ENCODE measurements around the gene MBOAT7.

DNA sequence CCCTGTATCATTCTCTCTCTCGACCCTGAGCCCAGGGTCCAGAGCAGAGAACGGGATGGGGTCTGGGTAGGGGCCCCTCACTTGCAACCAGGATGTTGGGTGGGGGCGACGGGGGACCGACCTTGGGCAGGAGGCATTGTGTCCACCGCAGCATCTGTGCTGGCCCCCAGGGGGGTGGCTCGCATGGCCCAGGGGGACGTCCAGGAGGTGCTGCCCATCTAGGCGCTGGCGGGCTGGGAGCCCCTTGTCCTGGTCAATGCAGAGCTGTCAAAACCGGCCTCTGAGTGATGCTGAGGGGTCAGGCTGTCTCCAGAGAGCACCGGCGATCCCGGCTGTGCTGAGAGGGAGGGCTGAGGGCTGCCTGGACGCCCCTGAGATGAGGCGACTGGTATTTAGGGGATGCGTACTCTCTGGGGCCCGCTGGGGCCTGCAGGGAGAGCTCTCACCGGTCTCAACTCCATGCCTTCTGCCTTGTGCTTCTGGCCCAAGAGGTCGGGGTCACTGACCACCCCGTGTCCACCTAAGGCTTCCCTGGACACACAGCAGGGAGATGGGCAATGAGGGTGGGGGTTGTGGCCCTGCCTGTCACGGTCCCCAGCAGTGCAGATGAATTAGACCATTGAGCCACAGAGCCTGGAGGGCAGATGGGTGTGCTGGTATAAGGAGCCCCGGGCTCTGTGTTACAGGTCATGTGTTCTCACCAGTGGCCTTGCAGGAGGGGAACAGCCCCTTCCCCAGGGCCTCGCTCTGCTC lies 19.9 kb upstream of the MBOAT7 start:
- TF ChIP-seq, protein P1, sequence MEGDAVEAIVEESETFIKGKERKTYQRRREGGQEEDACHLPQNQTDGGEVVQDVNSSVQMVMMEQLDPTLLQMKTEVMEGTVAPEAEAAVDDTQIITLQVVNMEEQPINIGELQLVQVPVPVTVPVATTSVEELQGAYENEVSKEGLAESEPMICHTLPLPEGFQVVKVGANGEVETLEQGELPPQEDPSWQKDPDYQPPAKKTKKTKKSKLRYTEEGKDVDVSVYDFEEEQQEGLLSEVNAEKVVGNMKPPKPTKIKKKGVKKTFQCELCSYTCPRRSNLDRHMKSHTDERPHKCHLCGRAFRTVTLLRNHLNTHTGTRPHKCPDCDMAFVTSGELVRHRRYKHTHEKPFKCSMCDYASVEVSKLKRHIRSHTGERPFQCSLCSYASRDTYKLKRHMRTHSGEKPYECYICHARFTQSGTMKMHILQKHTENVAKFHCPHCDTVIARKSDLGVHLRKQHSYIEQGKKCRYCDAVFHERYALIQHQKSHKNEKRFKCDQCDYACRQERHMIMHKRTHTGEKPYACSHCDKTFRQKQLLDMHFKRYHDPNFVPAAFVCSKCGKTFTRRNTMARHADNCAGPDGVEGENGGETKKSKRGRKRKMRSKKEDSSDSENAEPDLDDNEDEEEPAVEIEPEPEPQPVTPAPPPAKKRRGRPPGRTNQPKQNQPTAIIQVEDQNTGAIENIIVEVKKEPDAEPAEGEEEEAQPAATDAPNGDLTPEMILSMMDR (IDR thresholded peaks at IDR 0.05): no peak
- no peak for TF ChIP-seq POLR2A (IDR thresholded peaks at IDR 0.05)

All from body of pancreas (tissue), 4 donors.